Measurements from ENCODE around the gene CDH4.

GRCh38 chr20:61435823-61436220 is 183.8 kb downstream of the CDH4 start:
- TF ChIP-seq CTCF (IDR thresholded peaks at IDR 0.05) = no peak
- no peak for TF ChIP-seq POLR2A (IDR thresholded peaks at IDR 0.05)
